ENCODE data around the gene RNF168.
"Not testable (repeated sequence)": the region's sequence is repeated elsewhere in the genome, so short reads cannot be mapped to it uniquely, and the experiment has no call there.

The RNF168 gene

GRCh38 chr3:196440696-196441095, 62.9 kb downstream of the RNF168 start:
- Histone ChIP-seq H3K36me3 (ENCODE audit: control insufficient read depth in 1 of 2, insufficient read depth in 2 of 2, low read length in 2 of 2) (no peaks in the 10 kb centered on the region), H3K27me3 (ENCODE audit: control insufficient read depth in 1 of 2, insufficient read depth in 2 of 2, low read length in 2 of 2) (no peaks in the 10 kb centered on the region), H3K4me3 (ENCODE audit: low read depth in 1 of 2, low read length in 2 of 2) (no peak overlapping the region), H3K9me3 (ENCODE audit: control insufficient read depth in 1 of 2, low read length in 2 of 2) (no peaks in the 10 kb centered on the region), H3K9ac (ENCODE audit: low read depth in 1 of 2, low read length in 2 of 2) (no peak overlapping the region), H3K4me1 (ENCODE audit: control insufficient read depth in 1 of 2, insufficient read depth in 2 of 2, low read length in 2 of 2) (no peaks in the 10 kb centered on the region), H3K27ac (ENCODE audit: low read depth, low read length) (no peak overlapping the region)

DNA sequence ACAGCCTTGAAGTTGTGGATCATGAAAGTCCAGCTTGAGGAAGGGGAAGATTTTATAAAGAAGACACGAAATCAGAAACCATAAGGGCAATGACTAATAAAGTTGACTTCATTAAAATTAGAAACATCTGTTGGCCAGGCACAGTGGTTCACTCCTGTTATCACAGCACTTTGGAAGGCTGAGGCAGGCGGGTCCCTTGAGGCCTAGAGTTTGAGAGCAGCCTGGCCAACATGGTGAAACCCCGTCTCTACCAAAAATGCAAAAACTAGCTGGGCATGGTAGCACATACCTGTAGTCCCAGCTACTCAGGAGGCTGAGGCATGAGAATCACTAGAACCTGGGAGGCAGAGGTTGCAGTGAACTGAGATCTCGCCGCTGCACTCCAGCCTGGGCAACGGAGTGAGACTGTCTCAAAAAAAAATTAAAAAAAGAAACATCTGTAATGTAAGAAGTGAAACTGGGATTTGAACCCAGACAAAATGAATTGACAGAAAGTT, 63.5 kb downstream of the RNF168 start:
- H3K9ac ChIP-seq (ENCODE audit: low read depth in 1 of 2, low read length in 2 of 2) = no peak overlapping the region
- H3K27ac ChIP-seq (ENCODE audit: low read depth, low read length) = no peak overlapping the region
- no peak overlapping the region for H3K4me3 ChIP-seq (ENCODE audit: low read depth in 1 of 2, low read length in 2 of 2)
- H3K9me3 ChIP-seq (ENCODE audit: control insufficient read depth in 1 of 2, low read length in 2 of 2) = no peaks in the 10 kb centered on the region
- H3K27me3 ChIP-seq (ENCODE audit: control insufficient read depth in 1 of 2, insufficient read depth in 2 of 2, low read length in 2 of 2) = no peaks in the 10 kb centered on the region
- H3K36me3 ChIP-seq (ENCODE audit: control insufficient read depth in 1 of 2, insufficient read depth in 2 of 2, low read length in 2 of 2) = no peaks in the 10 kb centered on the region
- no peaks in the 10 kb centered on the region for H3K4me1 ChIP-seq (ENCODE audit: control insufficient read depth in 1 of 2, insufficient read depth in 2 of 2, low read length in 2 of 2)

GRCh38 chr3:196432137-196432879, 71.3 kb downstream of the RNF168 start, which contains the start of gene UBXN7:
Gene UBXN7 (minus strand): TSS chr3:196432427. CDS start chr3:196432399, 28 bp downstream.
- H3K4me1 ChIP-seq (ENCODE audit: control insufficient read depth in 1 of 2, insufficient read depth in 2 of 2, low read length in 2 of 2) = peaks cover 4 to 5% of the 10 kb centered on the region in 2 donors
- H3K9me3 ChIP-seq (ENCODE audit: control insufficient read depth in 1 of 2, low read length in 2 of 2) = no peaks in the 10 kb centered on the region
- H3K4me3 ChIP-seq (ENCODE audit: low read depth in 1 of 2, low read length in 2 of 2) = peak within 1 kb of the TSS; percentile 95 to 97
- no peaks in the 10 kb centered on the region for H3K36me3 ChIP-seq (ENCODE audit: control insufficient read depth in 1 of 2, insufficient read depth in 2 of 2, low read length in 2 of 2)
- no peaks in the 10 kb centered on the region for H3K27me3 ChIP-seq (ENCODE audit: control insufficient read depth in 1 of 2, insufficient read depth in 2 of 2, low read length in 2 of 2)
- H3K27ac ChIP-seq (ENCODE audit: low read depth, low read length) = peak within 1 kb of the TSS; percentile 70
- H3K9ac ChIP-seq (ENCODE audit: low read depth in 1 of 2, low read length in 2 of 2) = peak within 1 kb of the TSS; percentile 89 to 91

GRCh38 chr3:196431181-196432136, 72.1 kb downstream of the RNF168 start:
- Histone ChIP-seq H3K4me3 (ENCODE audit: low read depth in 1 of 2, low read length in 2 of 2) (peak overlapping the region; percentile 95 to 97), H3K4me1 (ENCODE audit: control insufficient read depth in 1 of 2, insufficient read depth in 2 of 2, low read length in 2 of 2) (peaks cover 4 to 5% of the 10 kb centered on the region in 2 donors), H3K27me3 (ENCODE audit: control insufficient read depth in 1 of 2, insufficient read depth in 2 of 2, low read length in 2 of 2) (no peaks in the 10 kb centered on the region), H3K9ac (ENCODE audit: low read depth in 1 of 2, low read length in 2 of 2) (peak overlapping the region; percentile 89 to 91), H3K36me3 (ENCODE audit: control insufficient read depth in 1 of 2, insufficient read depth in 2 of 2, low read length in 2 of 2) (peaks cover 0 to 2% of the 10 kb centered on the region in 2 donors), H3K9me3 (ENCODE audit: control insufficient read depth in 1 of 2, low read length in 2 of 2) (no peaks in the 10 kb centered on the region), H3K27ac (ENCODE audit: low read depth, low read length) (peak overlapping the region; percentile 70)

- H3K9ac ChIP-seq (ENCODE audit: low read depth in 1 of 2, low read length in 2 of 2) = no peak overlapping the region
- H3K27ac ChIP-seq (ENCODE audit: low read depth, low read length) = no peak overlapping the region
- no peaks in the 10 kb centered on the region for H3K27me3 ChIP-seq (ENCODE audit: control insufficient read depth in 1 of 2, insufficient read depth in 2 of 2, low read length in 2 of 2)
- peaks cover 0 to 2% of the 10 kb centered on the region in 2 donors for H3K36me3 ChIP-seq (ENCODE audit: control insufficient read depth in 1 of 2, insufficient read depth in 2 of 2, low read length in 2 of 2)
- no peak overlapping the region for H3K4me3 ChIP-seq (ENCODE audit: low read depth in 1 of 2, low read length in 2 of 2)
- H3K4me1 ChIP-seq (ENCODE audit: control insufficient read depth in 1 of 2, insufficient read depth in 2 of 2, low read length in 2 of 2) = peaks cover 4 to 6% of the 10 kb centered on the region in 2 donors
- H3K9me3 ChIP-seq (ENCODE audit: control insufficient read depth in 1 of 2, low read length in 2 of 2) = no peaks in the 10 kb centered on the region
Measured at GRCh38 chr3:196428041-196428440, 75.5 kb downstream of the RNF168 start.

- H3K9ac ChIP-seq (ENCODE audit: low read depth in 1 of 2, low read length in 2 of 2); H3K9me3 ChIP-seq (ENCODE audit: control insufficient read depth in 1 of 2, low read length in 2 of 2); H3K27ac ChIP-seq (ENCODE audit: low read depth, low read length); H3K4me3 ChIP-seq (ENCODE audit: low read depth in 1 of 2, low read length in 2 of 2); H3K27me3 ChIP-seq (ENCODE audit: control insufficient read depth in 1 of 2, insufficient read depth in 2 of 2, low read length in 2 of 2); H3K36me3 ChIP-seq (ENCODE audit: control insufficient read depth in 1 of 2, insufficient read depth in 2 of 2, low read length in 2 of 2); H3K4me1 ChIP-seq (ENCODE audit: control insufficient read depth in 1 of 2, insufficient read depth in 2 of 2, low read length in 2 of 2): not testable (repeated sequence)
Measured at GRCh38 chr3:196424421-196424820, 79.1 kb downstream of the RNF168 start.

DNA sequence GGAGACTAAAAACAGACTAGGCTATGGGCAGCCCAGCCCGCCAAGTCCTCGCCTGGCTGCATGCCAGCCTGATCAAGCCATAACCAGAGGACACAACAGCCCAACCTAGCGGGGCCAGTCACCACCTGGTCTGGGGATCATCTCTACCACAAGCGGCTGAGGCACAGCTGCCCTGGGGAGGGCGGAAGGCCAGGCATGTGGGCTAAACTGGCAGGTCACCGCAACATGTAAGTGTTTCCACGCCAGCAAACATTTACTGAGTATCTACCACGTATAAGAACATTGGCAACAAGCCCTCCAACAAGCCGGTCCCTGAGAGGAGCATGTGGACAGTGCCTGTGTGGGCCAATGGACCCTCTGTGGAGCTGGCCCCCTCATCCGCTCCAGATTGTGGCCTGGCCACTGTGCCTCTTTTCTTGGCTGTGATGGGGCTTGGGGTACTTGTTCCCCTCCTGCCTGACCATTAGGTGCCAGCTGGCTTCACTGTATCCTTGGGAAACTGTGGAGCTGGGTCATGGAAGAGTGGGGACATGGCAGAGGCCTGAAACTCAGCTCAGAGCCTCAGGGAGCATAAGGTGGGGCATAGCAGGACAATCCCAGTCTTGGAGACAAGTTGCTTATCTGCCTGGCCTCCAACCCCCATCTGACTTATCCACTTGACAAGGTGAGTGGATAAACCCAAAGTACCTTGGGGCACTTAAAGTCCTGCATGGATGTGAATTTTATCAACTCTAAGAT, 80.4 kb downstream of the RNF168 start:
- Histone ChIP-seq H3K27ac (ENCODE audit: low read depth, low read length) (no peak overlapping the region), H3K9me3 (ENCODE audit: control insufficient read depth in 1 of 2, low read length in 2 of 2) (no peaks in the 10 kb centered on the region), H3K27me3 (ENCODE audit: control insufficient read depth in 1 of 2, insufficient read depth in 2 of 2, low read length in 2 of 2) (no peaks in the 10 kb centered on the region), H3K4me1 (ENCODE audit: control insufficient read depth in 1 of 2, insufficient read depth in 2 of 2, low read length in 2 of 2) (peaks cover 0 to 6% of the 10 kb centered on the region in 2 donors), H3K36me3 (ENCODE audit: control insufficient read depth in 1 of 2, insufficient read depth in 2 of 2, low read length in 2 of 2) (peaks cover 0 to 2% of the 10 kb centered on the region in 2 donors), H3K4me3 (ENCODE audit: low read depth in 1 of 2, low read length in 2 of 2) (no peak overlapping the region), H3K9ac (ENCODE audit: low read depth in 1 of 2, low read length in 2 of 2) (no peak overlapping the region)

DNA sequence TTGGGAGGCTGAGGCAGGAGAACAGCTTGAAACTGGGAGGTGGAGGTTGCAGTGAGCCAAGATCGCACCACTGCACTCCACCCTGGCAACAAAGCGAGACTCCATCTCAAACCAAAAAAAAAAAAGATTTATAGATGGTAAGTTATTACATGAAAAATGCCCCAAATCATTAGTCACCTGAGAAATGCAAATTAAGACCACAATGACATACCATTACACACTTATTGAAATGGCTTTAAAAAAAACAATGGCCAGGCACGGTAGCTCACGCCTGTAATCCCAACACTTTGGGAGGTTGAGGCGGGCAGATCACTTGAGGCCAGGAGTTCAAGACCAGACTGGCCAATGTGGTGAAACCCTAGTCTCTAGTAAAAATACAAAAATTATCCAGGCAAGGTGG, 81.9 kb downstream of the RNF168 start:
- not testable (repeated sequence) for H3K4me3 ChIP-seq (ENCODE audit: low read depth in 1 of 2, low read length in 2 of 2); H3K4me1 ChIP-seq (ENCODE audit: control insufficient read depth in 1 of 2, insufficient read depth in 2 of 2, low read length in 2 of 2); H3K27ac ChIP-seq (ENCODE audit: low read depth, low read length); H3K9ac ChIP-seq (ENCODE audit: low read depth in 1 of 2, low read length in 2 of 2); H3K9me3 ChIP-seq (ENCODE audit: control insufficient read depth in 1 of 2, low read length in 2 of 2); H3K27me3 ChIP-seq (ENCODE audit: control insufficient read depth in 1 of 2, insufficient read depth in 2 of 2, low read length in 2 of 2); H3K36me3 ChIP-seq (ENCODE audit: control insufficient read depth in 1 of 2, insufficient read depth in 2 of 2, low read length in 2 of 2)

DNA sequence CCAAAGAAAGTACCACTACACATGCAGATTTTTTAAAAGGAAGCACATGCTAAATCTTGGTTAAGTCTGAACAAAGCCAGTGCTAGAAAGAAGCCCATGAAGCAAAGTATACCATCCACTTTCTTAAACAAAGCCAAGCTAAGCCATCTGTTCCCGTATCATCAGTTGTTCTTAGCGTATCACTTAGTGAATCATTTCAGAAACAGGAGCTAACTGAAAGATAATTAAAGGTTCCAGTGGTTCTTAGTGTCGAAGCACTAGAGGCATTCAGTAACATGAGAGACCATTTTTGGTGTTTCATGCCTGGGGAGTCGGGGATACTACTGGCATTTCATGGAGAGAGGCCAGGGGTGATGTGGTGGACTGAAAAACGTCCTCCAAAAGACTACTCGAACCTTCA, 84.2 kb downstream of the RNF168 start:
- Histone ChIP-seq H3K9ac (ENCODE audit: low read depth in 1 of 2, low read length in 2 of 2) (no peak overlapping the region), H3K36me3 (ENCODE audit: control insufficient read depth in 1 of 2, insufficient read depth in 2 of 2, low read length in 2 of 2) (no peaks in the 10 kb centered on the region), H3K27me3 (ENCODE audit: control insufficient read depth in 1 of 2, insufficient read depth in 2 of 2, low read length in 2 of 2) (no peaks in the 10 kb centered on the region), H3K4me1 (ENCODE audit: control insufficient read depth in 1 of 2, insufficient read depth in 2 of 2, low read length in 2 of 2) (peaks cover 0 to 6% of the 10 kb centered on the region in 2 donors), H3K27ac (ENCODE audit: low read depth, low read length) (no peak overlapping the region), H3K9me3 (ENCODE audit: control insufficient read depth in 1 of 2, low read length in 2 of 2) (no peaks in the 10 kb centered on the region), H3K4me3 (ENCODE audit: low read depth in 1 of 2, low read length in 2 of 2) (no peak overlapping the region)

Data from duodenal mucosa (tissue), 2 donors.